ENCODE measurements around the gene TRAPPC12.

Gene TRAPPC12

GRCh38 chr2:3470166-3470651, 90.7 kb downstream of the TRAPPC12 start:
- peak; percentile 37 for DNase-seq (ENCODE audit: low spot score)

- DNase-seq (ENCODE audit: low spot score): no peak
Observed at GRCh38 chr2:3470856-3471737, 91.6 kb downstream of the TRAPPC12 start.

- no peak for DNase-seq (ENCODE audit: low spot score)
Observed at GRCh38 chr2:3472296-3472695, 92.8 kb downstream of the TRAPPC12 start.

GRCh38 chr2:3472966-3473365, 93.5 kb downstream of the TRAPPC12 start:
- no peak for DNase-seq (ENCODE audit: low spot score)

GRCh38 chr2:3475771-3476170, 96.3 kb downstream of the TRAPPC12 start:
- peak; percentile 56 for DNase-seq (ENCODE audit: low spot score)

- peak; percentile 91 for DNase-seq (ENCODE audit: low spot score)
Observed at GRCh38 chr2:3476321-3476984, 97.0 kb downstream of the TRAPPC12 start.

GRCh38 chr2:3476985-3477327, 97.5 kb downstream of the TRAPPC12 start:
- no peak for DNase-seq (ENCODE audit: low spot score)

GRCh38 chr2:3478846-3479385, 99.4 kb downstream of the TRAPPC12 start:
- no peak for DNase-seq (ENCODE audit: low spot score)

GRCh38 chr2:3479430-3480320, 100.2 kb downstream of the TRAPPC12 start:
- DNase-seq (ENCODE audit: low spot score): no peak

GRCh38 chr2:3480352-3481010, 101.0 kb downstream of the TRAPPC12 start:
- no peak for DNase-seq (ENCODE audit: low spot score)

- DNase-seq (ENCODE audit: low spot score): no peak
Observed at GRCh38 chr2:3481011-3481400, 101.5 kb downstream of the TRAPPC12 start.

GRCh38 chr2:3481736-3482362, 102.4 kb downstream of the TRAPPC12 start:
- no peak for DNase-seq (ENCODE audit: low spot score)

GRCh38 chr2:3482363-3482821, 102.9 kb downstream of the TRAPPC12 start:
- no peak for DNase-seq (ENCODE audit: low spot score)

- DNase-seq (ENCODE audit: low spot score): no peak
Observed at GRCh38 chr2:3483227-3483985, 103.9 kb downstream of the TRAPPC12 start.

GRCh38 chr2:3483986-3484960, 104.8 kb downstream of the TRAPPC12 start:
- no peak for DNase-seq (ENCODE audit: low spot score)

GRCh38 chr2:3485166-3485565, 105.7 kb downstream of the TRAPPC12 start:
- no peak for DNase-seq (ENCODE audit: low spot score)

- DNase-seq (ENCODE audit: low spot score): no peak
Observed at GRCh38 chr2:3486047-3487027, 106.8 kb downstream of the TRAPPC12 start.

- no peak for DNase-seq (ENCODE audit: low spot score)
Observed at GRCh38 chr2:3487028-3487425, 107.5 kb downstream of the TRAPPC12 start.

Measured in globus pallidus (tissue), 1 donor.